ENCODE results near the gene STX10. TPM values are rescaled to one million over a fixed set of nuclear protein-coding genes. Genes with fewer than 3 reads are reported as not detected.
A peak's percentile ranks its signal among the peaks of the same experiment; 100 is the strongest.

The STX10 gene
- total and polyA plus RNA-seq, 2 donors (not counting 1 experiment from before 2014, with no cell fraction given): 48.9 to 69.2 TPM

- Histone ChIP-seq H3K9ac (ENCODE audit: insufficient read depth, low read length) (no peak overlapping the region), H3K4me3 (replicated peaks in 1 of 4; ENCODE audit: control extremely low read depth in 1 of 4, insufficient read depth in 1 of 4, low read depth in 3 of 4, low read length in 4 of 4) (no peak overlapping the region), H3K4me2 (ENCODE audit: extremely low read depth, insufficient read depth, low read length) (no peak overlapping the region), H3K27ac (ENCODE audit: insufficient read depth, low read length) (no peak overlapping the region), H3K4me1 (ENCODE audit: control insufficient read depth, extremely low read depth, insufficient read depth, low read length) (no peaks in the 10 kb centered on the region), H3K79me2 (ENCODE audit: control insufficient read depth, insufficient read depth, low read length) (peaks cover 81% of the 10 kb centered on the region), H2AFZ (ENCODE audit: low read length) (no peak overlapping the region), H3K36me3 (ENCODE audit: control insufficient read depth, insufficient read depth, low read length) (peaks cover 2% of the 10 kb centered on the region), H4K20me1 (ENCODE audit: control insufficient read depth, extremely low read depth, insufficient read depth, low read length) (peaks cover 1% of the 10 kb centered on the region), H3K9me3 (ENCODE audit: control insufficient read depth, insufficient read depth, low read depth, low read length) (no peaks in the 10 kb centered on the region), H3K27me3 (ENCODE audit: control insufficient read depth, insufficient read depth, low read length) (no peaks in the 10 kb centered on the region)
- DNase-seq (ENCODE audit: low read depth in 2 of 2): peak; percentile 29 to 47
- no peak for TF ChIP-seq EZH2 (IDR thresholded peaks at IDR 0.05; ENCODE audit: low read length, missing control alignments)
- TF ChIP-seq CTCF (conservative IDR thresholded peaks at IDR 0.05 in 1 of 2, IDR thresholded peaks at IDR 0.05 in 1 of 2; ENCODE audit: low read depth in 1 of 2, low read length in 2 of 2): no peak
Observed at GRCh38 chr19:13127051-13127450, 23.1 kb downstream of the STX10 start.

GRCh38 chr19:13122980-13123957, 26.9 kb downstream of the STX10 start:
- Histone ChIP-seq H3K9me3 (ENCODE audit: control insufficient read depth, insufficient read depth, low read depth, low read length) (no peaks in the 10 kb centered on the region), H4K20me1 (ENCODE audit: control insufficient read depth, extremely low read depth, insufficient read depth, low read length) (peaks cover 1% of the 10 kb centered on the region), H3K27ac (ENCODE audit: insufficient read depth, low read length) (no peak overlapping the region), H3K4me2 (ENCODE audit: extremely low read depth, insufficient read depth, low read length) (no peak overlapping the region), H3K27me3 (ENCODE audit: control insufficient read depth, insufficient read depth, low read length) (no peaks in the 10 kb centered on the region), H3K4me3 (replicated peaks in 1 of 4; ENCODE audit: control extremely low read depth in 1 of 4, insufficient read depth in 1 of 4, low read depth in 3 of 4, low read length in 4 of 4) (no peak overlapping the region), H2AFZ (ENCODE audit: low read length) (no peak overlapping the region), H3K4me1 (ENCODE audit: control insufficient read depth, extremely low read depth, insufficient read depth, low read length) (peaks cover 14% of the 10 kb centered on the region), H3K9ac (ENCODE audit: insufficient read depth, low read length) (no peak overlapping the region), H3K79me2 (ENCODE audit: control insufficient read depth, insufficient read depth, low read length) (peaks cover 88% of the 10 kb centered on the region), H3K36me3 (ENCODE audit: control insufficient read depth, insufficient read depth, low read length) (peaks cover 6% of the 10 kb centered on the region)
- TF ChIP-seq EZH2 (IDR thresholded peaks at IDR 0.05; ENCODE audit: low read length, missing control alignments): no peak
- no peak for TF ChIP-seq CTCF (conservative IDR thresholded peaks at IDR 0.05 in 1 of 2, IDR thresholded peaks at IDR 0.05 in 1 of 2; ENCODE audit: low read depth in 1 of 2, low read length in 2 of 2)
- DNase-seq (ENCODE audit: low read depth in 2 of 2): no peak

- H4K20me1 ChIP-seq (ENCODE audit: control insufficient read depth, extremely low read depth, insufficient read depth, low read length): peaks cover 1% of the 10 kb centered on the region
- TF ChIP-seq CTCF (conservative IDR thresholded peaks at IDR 0.05 in 1 of 2, IDR thresholded peaks at IDR 0.05 in 1 of 2; ENCODE audit: low read depth in 1 of 2, low read length in 2 of 2): no peak
- TF ChIP-seq EZH2 (IDR thresholded peaks at IDR 0.05; ENCODE audit: low read length, missing control alignments): no peak
- no peak for DNase-seq (ENCODE audit: low read depth in 2 of 2)
- no peak overlapping the region for H3K27ac ChIP-seq (ENCODE audit: insufficient read depth, low read length)
- peaks cover 80% of the 10 kb centered on the region for H3K79me2 ChIP-seq (ENCODE audit: control insufficient read depth, insufficient read depth, low read length)
- H3K4me2 ChIP-seq (ENCODE audit: extremely low read depth, insufficient read depth, low read length): no peak overlapping the region
- no peak overlapping the region for H3K9ac ChIP-seq (ENCODE audit: insufficient read depth, low read length)
- no peaks in the 10 kb centered on the region for H3K27me3 ChIP-seq (ENCODE audit: control insufficient read depth, insufficient read depth, low read length)
- no peak overlapping the region for H3K4me3 ChIP-seq (replicated peaks in 1 of 4; ENCODE audit: control extremely low read depth in 1 of 4, insufficient read depth in 1 of 4, low read depth in 3 of 4, low read length in 4 of 4)
- no peak overlapping the region for H2AFZ ChIP-seq (ENCODE audit: low read length)
- peaks cover 6% of the 10 kb centered on the region for H3K36me3 ChIP-seq (ENCODE audit: control insufficient read depth, insufficient read depth, low read length)
- peaks cover 14% of the 10 kb centered on the region for H3K4me1 ChIP-seq (ENCODE audit: control insufficient read depth, extremely low read depth, insufficient read depth, low read length)
- H3K9me3 ChIP-seq (ENCODE audit: control insufficient read depth, insufficient read depth, low read depth, low read length): no peaks in the 10 kb centered on the region
Observed at GRCh38 chr19:13122275-13122878, 27.8 kb downstream of the STX10 start.

All from fibroblast of lung (primary cell).